GM19328 (cell line): ENCODE results near the gene XRCC2.

Experiments
- ATAC-seq: cut with Tn5 transposase; IDR thresholded peaks from one replicate; pipeline ENCODE4 v1.9.1; 2021; ENCODE audit warnings: mild to moderate bottlenecking, moderate library complexity; ENCODE audit not compliant: unreplicated experiment

XRCC2 gene

DNA sequence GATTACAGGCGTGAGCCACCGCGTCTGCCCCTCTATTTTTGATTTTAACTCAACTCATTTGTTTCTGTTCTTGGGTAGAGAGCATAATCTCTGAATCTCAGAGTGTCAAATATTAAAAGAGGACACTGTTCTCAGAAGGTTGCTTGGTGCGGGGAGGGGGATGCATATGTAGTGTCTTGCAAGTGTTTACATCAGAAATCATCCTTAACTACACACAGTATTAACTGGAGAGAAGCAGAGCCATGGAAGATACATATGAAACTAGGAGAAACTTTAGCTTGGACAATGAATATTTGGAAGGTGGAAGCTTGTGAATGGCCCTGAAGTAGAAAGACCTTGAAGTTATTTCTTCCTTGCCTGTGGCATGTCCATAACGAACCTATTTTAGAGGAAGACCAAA lies 57.5 kb downstream of the XRCC2 start:
- ATAC-seq: no peak

- ATAC-seq: no peak
These were observed 58.9 kb downstream of the XRCC2 start for GRCh38 chr7:152617056-152617455.

DNA sequence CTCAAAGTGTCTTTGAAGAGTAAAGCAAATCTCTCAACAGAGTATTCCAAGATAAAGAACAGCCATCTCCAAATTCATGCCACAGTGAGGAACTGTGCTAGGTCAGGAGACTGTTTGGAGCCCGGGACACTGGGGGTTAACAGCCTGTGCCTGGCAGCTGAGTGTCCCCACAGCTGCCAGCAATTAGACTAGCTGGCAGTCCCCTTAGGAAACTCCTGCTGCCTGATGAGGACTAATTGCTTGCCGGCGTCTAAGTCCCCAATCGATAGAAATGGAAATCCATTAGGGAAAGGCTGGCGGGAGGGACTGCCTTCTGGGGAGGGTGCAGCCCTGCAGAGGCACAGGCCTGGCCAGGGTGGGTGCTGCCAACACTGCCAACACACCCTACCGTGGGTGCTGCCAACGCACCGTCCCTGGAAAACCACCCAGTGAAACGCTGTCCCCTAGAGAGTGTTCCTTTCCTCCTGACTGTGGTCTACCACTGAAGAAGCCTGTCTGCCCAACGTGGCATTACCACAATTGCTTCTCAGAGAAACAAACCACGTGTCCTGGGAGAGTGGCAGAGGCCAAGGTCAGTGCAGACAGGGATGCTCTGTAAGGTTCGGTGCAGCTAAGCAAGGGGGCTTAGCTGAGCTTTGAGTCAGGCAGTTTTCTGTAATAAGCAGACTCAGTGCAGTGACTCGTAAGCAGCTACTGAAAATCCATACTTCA lies 60.8 kb downstream of the XRCC2 start:
- ATAC-seq: no peak

DNA sequence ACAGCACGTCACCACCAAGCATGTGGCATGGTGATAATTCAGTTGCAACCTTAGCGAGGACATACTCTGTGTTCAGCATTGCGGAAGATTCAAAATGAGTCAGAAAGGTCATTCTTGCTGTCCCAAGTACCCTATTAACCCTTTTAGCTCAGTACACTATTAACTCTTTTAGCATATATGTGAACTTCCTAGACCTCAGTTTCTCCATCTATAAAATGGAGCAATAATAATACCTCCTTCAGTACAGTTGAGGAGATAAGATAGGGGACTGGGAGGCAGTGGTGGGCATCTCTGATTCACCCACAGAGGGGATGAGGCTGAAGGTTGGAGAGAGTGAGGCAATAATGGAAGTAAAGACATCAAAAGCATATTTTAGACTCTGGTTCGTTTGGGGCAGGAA lies 67.3 kb downstream of the XRCC2 start:
- ATAC-seq: no peak

GRCh38 chr7:152608208-152608607 lies 67.7 kb downstream of the XRCC2 start:
- no peak for ATAC-seq

GRCh38 chr7:152607007-152607406 lies 68.9 kb downstream of the XRCC2 start:
- ATAC-seq: no peak

GRCh38 chr7:152602962-152603361 lies 73.0 kb downstream of the XRCC2 start:
- ATAC-seq: no peak

DNA sequence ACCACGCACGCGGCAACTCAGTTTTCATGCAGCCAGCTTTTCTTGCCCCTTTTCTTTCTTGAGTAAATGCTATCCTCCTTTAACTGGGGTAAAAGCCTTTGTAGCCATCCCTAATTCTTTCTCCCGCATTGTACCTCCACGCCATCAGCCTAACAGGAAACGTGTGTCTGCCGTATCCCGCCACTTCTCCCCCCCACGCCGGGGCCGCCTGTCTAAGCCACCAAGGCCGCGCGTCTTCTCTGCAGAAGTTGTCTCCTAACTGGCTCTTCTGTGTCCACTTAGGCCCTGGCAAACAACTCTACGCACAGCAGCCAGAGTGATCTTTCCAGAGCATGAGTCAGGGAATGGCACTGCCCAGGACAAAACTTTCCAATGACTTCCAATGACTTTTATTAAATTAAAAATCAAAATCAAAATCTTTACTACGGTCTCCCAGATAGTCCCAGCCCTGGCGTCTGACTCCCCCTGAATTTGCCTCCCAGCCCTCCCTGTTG lies 74.6 kb downstream of the XRCC2 start:
- no peak for ATAC-seq

DNA sequence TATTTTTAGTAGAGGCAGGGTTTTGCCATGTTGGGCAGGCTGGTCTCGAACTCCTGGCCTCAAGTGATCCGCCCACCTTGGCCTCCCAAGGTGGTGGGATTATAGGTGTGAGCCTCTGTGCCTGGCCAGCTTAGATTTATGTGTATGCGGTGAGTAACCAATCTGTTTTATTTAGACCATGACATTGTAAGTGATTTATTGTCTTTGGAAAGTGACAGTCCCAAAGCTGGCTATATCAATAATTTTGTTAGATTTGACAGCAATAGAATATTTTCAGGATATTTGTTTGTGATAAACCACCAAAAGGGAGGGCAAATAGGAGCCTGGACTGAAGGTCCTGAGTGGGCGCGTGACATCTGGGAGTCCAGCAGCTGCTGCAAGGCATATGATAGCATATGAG lies 75.7 kb downstream of the XRCC2 start:
- ATAC-seq: no peak

GRCh38 chr7:152597507-152597906 lies 78.4 kb downstream of the XRCC2 start:
- no peak for ATAC-seq

DNA sequence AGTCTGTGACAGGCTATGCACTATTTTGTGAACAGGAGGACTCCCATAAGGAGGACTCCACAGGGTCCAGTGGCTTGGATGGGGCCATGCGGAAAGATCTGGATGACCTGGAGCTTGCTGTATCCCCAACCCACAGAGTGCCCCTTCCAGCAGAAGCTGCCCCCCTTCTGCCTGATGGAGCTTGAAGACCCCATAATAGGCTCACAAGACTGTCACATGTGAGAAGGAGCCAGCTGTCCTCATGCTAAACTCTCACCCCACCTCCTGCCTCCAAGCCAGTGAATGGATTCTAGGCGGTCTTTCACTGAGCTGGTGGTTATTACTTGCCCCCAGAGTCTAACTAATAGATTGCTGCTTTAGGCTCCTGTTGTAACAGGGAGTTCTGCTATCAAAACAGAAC lies 79.1 kb downstream of the XRCC2 start:
- no peak for ATAC-seq
